HCT116 (cell line): ENCODE measurements around the gene CD83. TPM values are rescaled to one million over a fixed set of nuclear protein-coding genes. Genes with fewer than 3 reads are reported as not detected.

Source experiments
- ATAC-seq: fragments of 200-7000 bp; cut with Tn5 transposase; 2 replicates; pipeline ENCODE4 v1.9.1; 2020; ENCODE audit warnings: mild to moderate bottlenecking, moderate library complexity
- BruUV-seq: library from RNA; stranded (reverse); fragments of 400-500 nt; replicated peaks from 2 replicates; lab custom pipeline; 2021; lab: Mats Ljungman, UMichigan
- CTCF ChIA-PET: fragments of 300-600 bp; sonication (Branson Sonifier 250); formaldehyde crosslinking; loops from one replicate; lab custom pipeline; 2021; ENCODE audit warnings: antibody characterized with exemption; lab: Charles Lee
- POLR2A ChIA-PET: fragments of 300-600, 350-600 bp; sonication (Branson Sonifier 250); formaldehyde crosslinking; loops from one replicate; lab custom pipeline; 2021; ENCODE audit warnings: antibody characterized with exemption; lab: Charles Lee
- RAD21 ChIA-PET, 2 experiments: fragments of 300-600 bp; sonication (Branson Sonifier 250); formaldehyde crosslinking; loops; one replicate each; lab custom pipeline; 2023; ENCODE audit warnings: low total read pairs in 2 of 2; ENCODE audit not compliant: uncharacterized antibody in 2 of 2, unreplicated experiment in 2 of 2, low non-redundant PET in 1 of 2; lab: Charles Lee
- DNase-seq: peaks from one replicate; pipeline ENCODE4 v3.0.0-alpha.2; 2010; ENCODE audit warnings: low read depth, low spot score
- H2AFZ ChIP-seq: fragments of 200-600 bp; shearing (Covaris generic), sonication (generic); 2 replicates; pipeline ENCODE4 v1.6.1; 2017; ENCODE audit warnings: low read depth, mixed run types, mixed read lengths, antibody characterized with exemption, low read length; ENCODE audit not compliant: poor library complexity, severe bottlenecking
- H3K27ac ChIP-seq: 2 replicates; pipeline ENCODE4 v1.5.1; 2012; ENCODE audit warnings: low read depth, low read length
- H3K27me3 ChIP-seq: fragments of 200-600 bp; sonication (generic); 2 replicates; pipeline ENCODE4 v1.6.1; 2016; ENCODE audit warnings: mixed run types, low read length, mixed read lengths; ENCODE audit not compliant: insufficient read depth
- H3K36me3 ChIP-seq, 2 experiments: fragments of 200-500 bp in 1 of 2; fragments of 200-600 bp in 1 of 2; sonication (Bioruptor generic) in 1 of 2; sonication (generic) in 1 of 2; 2 replicates each; pipeline versions ENCODE4 v1.5.1 to v1.6.1; 2014 to 2016; ENCODE audit warnings: low read length in 2 of 2, inconsistent platforms in 1 of 2, mixed read lengths in 1 of 2, mixed run types in 1 of 2; ENCODE audit not compliant: insufficient read depth in 2 of 2, control insufficient read depth in 1 of 2
- H3K4me1 ChIP-seq, 2 experiments: fragments of 200-600 bp in 1 of 2; sonication (generic) in 1 of 2; 2 replicates each; pipeline versions ENCODE4 v1.5.1 to v1.6.1; 2012 to 2017; ENCODE audit warnings: low read length in 2 of 2, inconsistent platforms in 1 of 2, mild to moderate bottlenecking in 1 of 2, mixed read lengths in 1 of 2, mixed run types in 1 of 2, moderate library complexity in 1 of 2; ENCODE audit not compliant: insufficient read depth in 2 of 2, control insufficient read depth in 1 of 2
- H3K4me2 ChIP-seq: fragments of 200-600 bp; sonication (generic); 2 replicates; pipeline ENCODE4 v1.6.1; 2017; ENCODE audit warnings: mixed run types, low read length, mixed read lengths
- H3K4me3 ChIP-seq, 2 experiments: fragments of 200-600 bp in 1 of 2; sonication (generic) in 1 of 2; replicated peaks in 1 of 2; 2 replicates each; pipeline ENCODE4 v1.5.1; 2011 to 2016; ENCODE audit warnings: low read length in 2 of 2, control low read depth in 1 of 2, low read depth in 1 of 2, mild to moderate bottlenecking in 1 of 2, mixed read lengths in 1 of 2, mixed run types in 1 of 2
- H3K79me2 ChIP-seq: fragments of 200-600 bp; sonication (generic); 2 replicates; pipeline ENCODE4 v1.6.1; 2017; ENCODE audit warnings: mild to moderate bottlenecking, mixed run types, low read length, moderate library complexity, mixed read lengths; ENCODE audit not compliant: insufficient read depth
- H3K9ac ChIP-seq: fragments of 200-600 bp; sonication (generic); 2 replicates; pipeline ENCODE4 v1.6.1; 2016; ENCODE audit warnings: low read length, mixed read lengths
- H3K9me2 ChIP-seq: fragments of 200-600 bp; sonication (generic), shearing (Covaris generic); 2 replicates; pipeline ENCODE4 v1.6.1; 2017; ENCODE audit warnings: mixed run types, mild to moderate bottlenecking, moderate library complexity; ENCODE audit not compliant: insufficient read depth
- H3K9me3 ChIP-seq, 2 experiments: fragments of 200-500 bp in 1 of 2; fragments of 200-600 bp in 1 of 2; sonication (Bioruptor generic) in 1 of 2; sonication (generic) in 1 of 2; 2 replicates each; pipeline ENCODE4 v1.6.1; 2014 to 2017; ENCODE audit warnings: low read length in 2 of 2, mixed read lengths in 2 of 2, inconsistent platforms in 1 of 2, low read depth in 1 of 2, mild to moderate bottlenecking in 1 of 2, mixed run types in 1 of 2, moderate library complexity in 1 of 2; ENCODE audit not compliant: control insufficient read depth in 1 of 2, insufficient read depth in 1 of 2
- H4K20me1 ChIP-seq: fragments of 200-600 bp; sonication (generic), shearing (Covaris generic); 2 replicates; pipeline ENCODE4 v1.6.1; 2017; ENCODE audit warnings: mixed run types, mild to moderate bottlenecking, moderate library complexity; ENCODE audit not compliant: insufficient read depth
- ATF3 ChIP-seq: IDR thresholded peaks from 2 replicates; pipeline ENCODE4 v1.6.1; 2012
- CEBPB ChIP-seq: IDR thresholded peaks from 2 replicates; pipeline ENCODE4 v1.6.1; 2012; ENCODE audit warnings: low read depth
- EGR1 ChIP-seq: IDR thresholded peaks from 2 replicates; pipeline ENCODE4 v1.6.1; 2012; ENCODE audit warnings: low read depth
- EZH2phosphoT487 ChIP-seq: fragments of 200-600 bp; IDR thresholded peaks from 2 replicates; pipeline ENCODE4 v1.6.1; 2018; ENCODE audit warnings: antibody characterized with exemption, borderline replicate concordance
- MAX ChIP-seq: IDR thresholded peaks from 2 replicates; pipeline ENCODE4 v1.6.1; 2012
- POLR2A ChIP-seq: IDR thresholded peaks from 2 replicates; pipeline ENCODE4 v1.7.0; 2011; ENCODE audit warnings: borderline replicate concordance; ENCODE audit not compliant: insufficient read depth, insufficient read length; ENCODE audit errors: extremely low read depth
- POLR2AphosphoS5 ChIP-seq: IDR thresholded peaks from 2 replicates; pipeline ENCODE4 v1.6.1; 2011; ENCODE audit warnings: mild to moderate bottlenecking, low read depth, low read length, moderate library complexity
- RAD21 ChIP-seq: IDR thresholded peaks from 2 replicates; pipeline ENCODE4 v1.6.1; 2012; ENCODE audit warnings: low read depth, mild to moderate bottlenecking
- ZNF274 ChIP-seq: fragments of 200-500 bp; sonication (Bioruptor generic); IDR thresholded peaks from 2 replicates; pipeline ENCODE4 v1.6.1; 2014; ENCODE audit warnings: mild to moderate bottlenecking, low read depth, low read length, inconsistent platforms
- intact Hi-C: fragments of 100-400 bp; cut with micrococcal nuclease; formaldehyde crosslinking; loops from 2 replicates; pipeline ENCODE4 v1.10.0; 2022
- total RNA-seq: library from RNA; stranded (reverse); gene quantifications from one replicate; pipeline ENCODE4 v1.2.1, GENCODE V29; 2021; ENCODE audit not compliant: unreplicated experiment

The CD83 gene
- total RNA-seq, 1 experiment from 2014 or later, result 6.0 TPM

GRCh38 chr6:14068623-14069022, 48.9 kb upstream of the CD83 start:
- Histone ChIP-seq H3K79me2 (no peaks in the 10 kb centered on the region), H2AFZ (no peak overlapping the region), H3K9me2 (no peaks in the 10 kb centered on the region), H3K4me2 (no peak overlapping the region), H3K27ac (no peak overlapping the region), H3K9me3 (no peaks in the 10 kb centered on the region), H3K27me3 (no peaks in the 10 kb centered on the region), H4K20me1 (no peaks in the 10 kb centered on the region), H3K4me1 (peaks cover 0 to 4% of the 10 kb centered on the region in 2 experiments; a peak in 1 of 4 replicates), H3K9ac (no peak overlapping the region), H3K4me3 (no peak overlapping the region), H3K36me3 (no peaks in the 10 kb centered on the region)
- ChIA-PET CTCF (interaction anchor here (1.0 to 3.9 kb wide), 2 partner anchors 22 to 159 kb away, joined by 5 to 67 read pairs; no protein-coding TSS in a partner anchor), RAD21 (interaction anchor here in 1 of 2 experiments (1.1 kb wide), 1 partner anchor 160 kb away, joined by 4 read pairs; no protein-coding TSS in a partner anchor), POLR2A (no interaction called here)
- BruUV-seq, result no TSS peak
- TF ChIP-seq CEBPB, result no peak
- DNase-seq (no peak), ATAC-seq (no peak)
- intact Hi-C loops, result loop anchor here (5.0 kb wide), 1 partner anchor 731 kb away; no protein-coding TSS in a partner anchor

GRCh38 chr6:14070457-14070856, 47.1 kb upstream of the CD83 start:
- H3K27ac ChIP-seq, result no peak overlapping the region
- H3K4me1 ChIP-seq, result peaks cover 0 to 15% of the 10 kb centered on the region in 2 experiments; a peak in 1 of 4 replicates
- POLR2A ChIA-PET, result no interaction called here
- H3K79me2 ChIP-seq, result no peaks in the 10 kb centered on the region
- H3K9me2 ChIP-seq, result no peaks in the 10 kb centered on the region
- H2AFZ ChIP-seq, result no peak overlapping the region
- ATAC-seq (no peak), DNase-seq (no peak)
- no peaks in the 10 kb centered on the region for H3K27me3 ChIP-seq
- H4K20me1 ChIP-seq, result no peaks in the 10 kb centered on the region
- no peak for TF ChIP-seq POLR2AphosphoS5
- TF ChIP-seq EZH2phosphoT487, result no peak
- TF ChIP-seq POLR2A, result no peak
- TF ChIP-seq EGR1, result no peak
- TF ChIP-seq RAD21, result no peak
- TF ChIP-seq ATF3, result no peak
- TF ChIP-seq ZNF274, result no peak
- no peak for TF ChIP-seq MAX
- TF ChIP-seq, all 23 proteins: peak for 0
- CTCF ChIA-PET, result no interaction called here
- Histone ChIP-seq H3K4me2 (no peak overlapping the region), H3K36me3 (no peaks in the 10 kb centered on the region), H3K9me3 (no peaks in the 10 kb centered on the region), H3K9ac (no peak overlapping the region), H3K4me3 (no peak overlapping the region)
- RAD21 ChIA-PET, result no interaction called here
- intact Hi-C loops, result no loop called here
- BruUV-seq, result no TSS peak
